Osteocyte (in vitro differentiated cells): Measurements from ENCODE around the gene METTL4. TPM values are rescaled to one million over a fixed set of nuclear protein-coding genes. Genes with fewer than 3 reads are reported as not detected.

Experiments used
- DNase-seq: peaks from one replicate; pipeline ENCODE4 v3.0.0; 2021; ENCODE audit warnings: mixed read lengths; ENCODE audit not compliant: unreplicated experiment; ENCODE audit errors: extremely low spot score
- H3K27ac Mint-ChIP-seq: one replicate; pipeline ENCODE4 v1.8.0; 2021; ENCODE audit warnings: mild to moderate bottlenecking, mixed read lengths; ENCODE audit not compliant: unreplicated experiment
- H3K27me3 Mint-ChIP-seq: one replicate; pipeline ENCODE4 v1.8.0; 2021; ENCODE audit warnings: mixed read lengths; ENCODE audit not compliant: unreplicated experiment
- H3K36me3 Mint-ChIP-seq: one replicate; pipeline ENCODE4 v1.8.0; 2021; ENCODE audit warnings: mixed read lengths; ENCODE audit not compliant: unreplicated experiment
- H3K4me1 Mint-ChIP-seq: one replicate; pipeline ENCODE4 v1.8.0; 2021; ENCODE audit warnings: mixed read lengths; ENCODE audit not compliant: unreplicated experiment
- H3K4me3 Mint-ChIP-seq: one replicate; pipeline ENCODE4 v1.8.0; 2021; ENCODE audit warnings: mild to moderate bottlenecking, moderate library complexity, mixed read lengths; ENCODE audit not compliant: unreplicated experiment
- H3K9me3 Mint-ChIP-seq: one replicate; pipeline ENCODE4 v1.8.0; 2021; ENCODE audit warnings: mixed read lengths; ENCODE audit not compliant: unreplicated experiment
- CTCF ChIP-seq: fragments of 200-600 bp; sonication (generic); IDR thresholded peaks from 2 replicates; pipeline ENCODE4 v1.5.0; 2021; ENCODE audit warnings: antibody characterized with exemption, mild to moderate bottlenecking, moderate library complexity
- total RNA-seq: library from RNA; stranded (reverse); gene quantifications from 2 replicates; pipeline ENCODE4 v1.2.1, GENCODE V29; 2021

The METTL4 gene
- total RNA-seq, 1 donor from 2014 or later: 10.8 TPM

GRCh38 chr18:2610549-2610948 is 39.2 kb upstream of the METTL4 start:
- DNase-seq: no peak
- no peak overlapping the region for H3K4me3 Mint-ChIP-seq
- H3K27me3 Mint-ChIP-seq: no peaks in the 10 kb centered on the region
- H3K27ac Mint-ChIP-seq: no peak overlapping the region
- no peak for TF ChIP-seq CTCF
- H3K9me3 Mint-ChIP-seq: peaks cover 3% of the 10 kb centered on the region
- H3K4me1 Mint-ChIP-seq: peaks cover 15% of the 10 kb centered on the region
- peaks cover 19% of the 10 kb centered on the region for H3K36me3 Mint-ChIP-seq

- DNase-seq: no peak
- Mint-ChIP-seq H3K4me3 (no peak overlapping the region), H3K27me3 (no peaks in the 10 kb centered on the region), H3K4me1 (peaks cover 22% of the 10 kb centered on the region), H3K36me3 (peaks cover 13% of the 10 kb centered on the region), H3K9me3 (no peaks in the 10 kb centered on the region), H3K27ac (no peak overlapping the region)
- TF ChIP-seq CTCF: no peak
These were observed 38.3 kb upstream of the METTL4 start for GRCh38 chr18:2609604-2610003.

- Mint-ChIP-seq H3K36me3 (peaks cover 5% of the 10 kb centered on the region), H3K27me3 (no peaks in the 10 kb centered on the region), H3K4me3 (peak overlapping the region; percentile 47), H3K4me1 (peaks cover 25% of the 10 kb centered on the region), H3K9me3 (no peaks in the 10 kb centered on the region), H3K27ac (peak overlapping the region; percentile 86)
- DNase-seq: no peak
- TF ChIP-seq CTCF: no peak
These were observed 35.0 kb upstream of the METTL4 start for GRCh38 chr18:2606335-2606734.

GRCh38 chr18:2602844-2603243 is 31.5 kb upstream of the METTL4 start:
- TF ChIP-seq CTCF: no peak
- Mint-ChIP-seq H3K36me3 (no peaks in the 10 kb centered on the region), H3K4me1 (peaks cover 26% of the 10 kb centered on the region), H3K27ac (peak overlapping the region; percentile 3), H3K4me3 (no peak overlapping the region), H3K27me3 (no peaks in the 10 kb centered on the region), H3K9me3 (no peaks in the 10 kb centered on the region)
- DNase-seq: no peak

- peaks cover 5% of the 10 kb centered on the region for H3K36me3 Mint-ChIP-seq
- no peak overlapping the region for H3K4me3 Mint-ChIP-seq
These were observed 26.3 kb upstream of the METTL4 start for GRCh38 chr18:2597639-2598038.

More at GRCh38 chr18:2597639-2598038, 26.3 kb upstream of the METTL4 start:
- Mint-ChIP-seq H3K4me1 (peaks cover 6% of the 10 kb centered on the region), H3K27me3 (no peaks in the 10 kb centered on the region), H3K9me3 (peaks cover 4% of the 10 kb centered on the region), H3K27ac (no peak overlapping the region)
- DNase-seq: no peak
- TF ChIP-seq CTCF: no peak
